ENCODE measurements around the gene ATP6V0E2.

GRCh38 chr7:149855361-149856305 lies 18.1 kb upstream of the ATP6V0E2 start:
- TF ChIP-seq CTCF (IDR thresholded peaks at IDR 0.05; ENCODE audit: insufficient read depth, low read depth, low read length), result no peak
- no peak for TF ChIP-seq EZH2 (IDR thresholded peaks at IDR 0.05; ENCODE audit: insufficient read depth, low read length)

All from astrocyte (in vitro differentiated cells and primary cell).